SH-SY5Y (cell line): ENCODE data around the gene SMC3.

Source experiments
- GATA2 ChIP-seq: IDR thresholded peaks from 2 replicates; pipeline ENCODE4 v1.6.1; 2011; ENCODE audit warnings: mild to moderate bottlenecking, low read depth, low read length
- GATA3 ChIP-seq: IDR thresholded peaks from 2 replicates; pipeline ENCODE4 v1.6.1; 2011; ENCODE audit warnings: low read depth, mild to moderate bottlenecking, low read length, moderate library complexity

GRCh38 chr10:110613341-110613995 is 46.0 kb downstream of the SMC3 start:
- TF ChIP-seq GATA3: no peak
- TF ChIP-seq GATA2: no peak
